SK-N-SH treated with all-trans-retinoic acid at 6 μM for 48 hours (cell line): Measurements from ENCODE around the gene PDIK1L.
"Not testable (repeated sequence)": the region's sequence is repeated elsewhere in the genome, so short reads cannot be mapped to it uniquely, and the experiment has no call there.

Experiments used
- ATAC-seq: fragments of 200-7000 bp; cut with Tn5 transposase; 3 replicates; pipeline ENCODE4 v1.9.1; 2020; ENCODE audit warnings: mild to moderate bottlenecking, moderate library complexity
- BACH2 ChIP-seq: fragments of 250-450 bp; sonication (Bioruptor Pico); IDR thresholded peaks from 2 replicates; pipeline ENCODE4 v1.9.0; 2021; ENCODE audit warnings: mild to moderate bottlenecking, borderline replicate concordance
- CSDC2 ChIP-seq: fragments of 250-450 bp; sonication (Bioruptor Pico); IDR thresholded peaks from 2 replicates; pipeline ENCODE4 v1.5.0; 2020; ENCODE audit warnings: mild to moderate bottlenecking, moderate library complexity
- CSRNP3 ChIP-seq: fragments of 250-450 bp; sonication (Bioruptor Pico); IDR thresholded peaks from 2 replicates; pipeline ENCODE4 v1.5.1; 2021; ENCODE audit warnings: mild to moderate bottlenecking, moderate library complexity
- ESRRG ChIP-seq: fragments of 250-450 bp; sonication (Bioruptor Pico); IDR thresholded peaks from 2 replicates; pipeline ENCODE4 v1.6.1; 2021; ENCODE audit warnings: mild to moderate bottlenecking
- GLIS3 ChIP-seq: fragments of 250-450 bp; sonication (Bioruptor Pico); IDR thresholded peaks from 2 replicates; pipeline ENCODE4 v1.5.0; 2020; ENCODE audit warnings: mild to moderate bottlenecking, moderate library complexity
- OSR1 ChIP-seq: fragments of 250-450 bp; sonication (Bioruptor Pico); IDR thresholded peaks from 2 replicates; pipeline ENCODE4 v1.8.0; 2022; ENCODE audit warnings: moderate library complexity, mild to moderate bottlenecking, inconsistent platforms
- PPARA ChIP-seq: fragments of 250-450 bp; sonication (Bioruptor Pico); IDR thresholded peaks from 2 replicates; pipeline ENCODE4 v1.5.0; 2020; ENCODE audit warnings: mild to moderate bottlenecking, borderline replicate concordance
- RARB ChIP-seq: fragments of 250-450 bp; sonication (Bioruptor Pico); IDR thresholded peaks from 2 replicates; pipeline ENCODE4 v1.8.0; 2021; ENCODE audit warnings: mild to moderate bottlenecking, moderate library complexity
- SNAI2 ChIP-seq: fragments of 250-450 bp; sonication (Bioruptor Pico); IDR thresholded peaks from 2 replicates; pipeline ENCODE4 v1.5.0; 2020; ENCODE audit warnings: mild to moderate bottlenecking, moderate library complexity
- TOX ChIP-seq: fragments of 250-450 bp; sonication (Bioruptor Pico); IDR thresholded peaks from 2 replicates; pipeline ENCODE4 v1.8.0; 2021; ENCODE audit warnings: mild to moderate bottlenecking, moderate library complexity, borderline replicate concordance
- ZC3H10 ChIP-seq: fragments of 250-450 bp; sonication (Bioruptor Pico); IDR thresholded peaks from 2 replicates; pipeline ENCODE4 v1.5.1; 2021; ENCODE audit warnings: mild to moderate bottlenecking, moderate library complexity
- ZFP3 ChIP-seq: fragments of 250-450 bp; sonication (Bioruptor Pico); IDR thresholded peaks from 2 replicates; pipeline ENCODE4 v1.5.0; 2020; ENCODE audit warnings: mild to moderate bottlenecking, moderate library complexity
- ZFP30 ChIP-seq: fragments of 450-650 bp; formaldehyde crosslinking; IDR thresholded peaks from 2 replicates; pipeline ENCODE4 v1.5.0; 2022; ENCODE audit warnings: mild to moderate bottlenecking, moderate library complexity
- ZNF565 ChIP-seq: fragments of 450-650 bp; formaldehyde crosslinking; conservative IDR thresholded peaks from 2 replicates; pipeline ENCODE4 v1.5.0; 2020; ENCODE audit warnings: low read depth, mild to moderate bottlenecking, moderate library complexity
- ZNF8 ChIP-seq: fragments of 450-650 bp; formaldehyde crosslinking; IDR thresholded peaks from 2 replicates; pipeline ENCODE4 v1.5.0; 2020; ENCODE audit warnings: mild to moderate bottlenecking, moderate library complexity
- TF ChIP-seq, protein P1 (sequence below): fragments of 250-450 bp; sonication (Bioruptor Pico); IDR thresholded peaks from 2 replicates; pipeline ENCODE4 v1.8.0; 2020; ENCODE audit warnings: mild to moderate bottlenecking, moderate library complexity, borderline replicate concordance
- TF ChIP-seq, protein P2 (sequence below): fragments of 250-450 bp; sonication (Bioruptor Pico); IDR thresholded peaks from 2 replicates; pipeline ENCODE4 v1.5.1; 2020; ENCODE audit warnings: low read depth, mild to moderate bottlenecking, moderate library complexity
- TF ChIP-seq, protein P3 (sequence below): fragments of 250-450 bp; sonication (Bioruptor Pico); IDR thresholded peaks from 2 replicates; pipeline ENCODE4 v1.5.0; 2020; ENCODE audit warnings: mild to moderate bottlenecking, moderate library complexity

PDIK1L gene

GRCh38 chr1:26102526-26102925, 9.1 kb upstream of the PDIK1L start:
- no peak for TF ChIP-seq ESRRG (CRISPR knock-in tag)
- no peak for TF ChIP-seq ZC3H10
- no peak for TF ChIP-seq ZNF565 (CRISPR knock-in tag)
- no peak for TF ChIP-seq SNAI2
- no peak for TF ChIP-seq ZFP30 (CRISPR knock-in tag)
- TF ChIP-seq OSR1 (CRISPR knock-in tag), result no peak
- TF ChIP-seq BACH2 (CRISPR knock-in tag), result no peak
- TF ChIP-seq, protein P1, sequence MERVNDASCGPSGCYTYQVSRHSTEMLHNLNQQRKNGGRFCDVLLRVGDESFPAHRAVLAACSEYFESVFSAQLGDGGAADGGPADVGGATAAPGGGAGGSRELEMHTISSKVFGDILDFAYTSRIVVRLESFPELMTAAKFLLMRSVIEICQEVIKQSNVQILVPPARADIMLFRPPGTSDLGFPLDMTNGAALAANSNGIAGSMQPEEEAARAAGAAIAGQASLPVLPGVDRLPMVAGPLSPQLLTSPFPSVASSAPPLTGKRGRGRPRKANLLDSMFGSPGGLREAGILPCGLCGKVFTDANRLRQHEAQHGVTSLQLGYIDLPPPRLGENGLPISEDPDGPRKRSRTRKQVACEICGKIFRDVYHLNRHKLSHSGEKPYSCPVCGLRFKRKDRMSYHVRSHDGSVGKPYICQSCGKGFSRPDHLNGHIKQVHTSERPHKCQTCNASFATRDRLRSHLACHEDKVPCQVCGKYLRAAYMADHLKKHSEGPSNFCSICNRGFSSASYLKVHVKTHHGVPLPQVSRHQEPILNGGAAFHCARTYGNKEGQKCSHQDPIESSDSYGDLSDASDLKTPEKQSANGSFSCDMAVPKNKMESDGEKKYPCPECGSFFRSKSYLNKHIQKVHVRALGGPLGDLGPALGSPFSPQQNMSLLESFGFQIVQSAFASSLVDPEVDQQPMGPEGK (CRISPR knock-in tag), result no peak
- TF ChIP-seq PPARA (CRISPR knock-in tag), result no peak
- TF ChIP-seq, protein P2, sequence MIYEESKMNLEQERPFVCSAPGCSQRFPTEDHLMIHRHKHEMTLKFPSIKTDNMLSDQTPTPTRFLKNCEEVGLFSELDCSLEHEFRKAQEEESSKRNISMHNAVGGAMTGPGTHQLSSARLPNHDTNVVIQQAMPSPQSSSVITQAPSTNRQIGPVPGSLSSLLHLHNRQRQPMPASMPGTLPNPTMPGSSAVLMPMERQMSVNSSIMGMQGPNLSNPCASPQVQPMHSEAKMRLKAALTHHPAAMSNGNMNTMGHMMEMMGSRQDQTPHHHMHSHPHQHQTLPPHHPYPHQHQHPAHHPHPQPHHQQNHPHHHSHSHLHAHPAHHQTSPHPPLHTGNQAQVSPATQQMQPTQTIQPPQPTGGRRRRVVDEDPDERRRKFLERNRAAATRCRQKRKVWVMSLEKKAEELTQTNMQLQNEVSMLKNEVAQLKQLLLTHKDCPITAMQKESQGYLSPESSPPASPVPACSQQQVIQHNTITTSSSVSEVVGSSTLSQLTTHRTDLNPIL (CRISPR knock-in tag), result no peak
- TF ChIP-seq TOX (CRISPR knock-in tag), result no peak
- no peak for TF ChIP-seq ZNF8
- TF ChIP-seq, protein P3, sequence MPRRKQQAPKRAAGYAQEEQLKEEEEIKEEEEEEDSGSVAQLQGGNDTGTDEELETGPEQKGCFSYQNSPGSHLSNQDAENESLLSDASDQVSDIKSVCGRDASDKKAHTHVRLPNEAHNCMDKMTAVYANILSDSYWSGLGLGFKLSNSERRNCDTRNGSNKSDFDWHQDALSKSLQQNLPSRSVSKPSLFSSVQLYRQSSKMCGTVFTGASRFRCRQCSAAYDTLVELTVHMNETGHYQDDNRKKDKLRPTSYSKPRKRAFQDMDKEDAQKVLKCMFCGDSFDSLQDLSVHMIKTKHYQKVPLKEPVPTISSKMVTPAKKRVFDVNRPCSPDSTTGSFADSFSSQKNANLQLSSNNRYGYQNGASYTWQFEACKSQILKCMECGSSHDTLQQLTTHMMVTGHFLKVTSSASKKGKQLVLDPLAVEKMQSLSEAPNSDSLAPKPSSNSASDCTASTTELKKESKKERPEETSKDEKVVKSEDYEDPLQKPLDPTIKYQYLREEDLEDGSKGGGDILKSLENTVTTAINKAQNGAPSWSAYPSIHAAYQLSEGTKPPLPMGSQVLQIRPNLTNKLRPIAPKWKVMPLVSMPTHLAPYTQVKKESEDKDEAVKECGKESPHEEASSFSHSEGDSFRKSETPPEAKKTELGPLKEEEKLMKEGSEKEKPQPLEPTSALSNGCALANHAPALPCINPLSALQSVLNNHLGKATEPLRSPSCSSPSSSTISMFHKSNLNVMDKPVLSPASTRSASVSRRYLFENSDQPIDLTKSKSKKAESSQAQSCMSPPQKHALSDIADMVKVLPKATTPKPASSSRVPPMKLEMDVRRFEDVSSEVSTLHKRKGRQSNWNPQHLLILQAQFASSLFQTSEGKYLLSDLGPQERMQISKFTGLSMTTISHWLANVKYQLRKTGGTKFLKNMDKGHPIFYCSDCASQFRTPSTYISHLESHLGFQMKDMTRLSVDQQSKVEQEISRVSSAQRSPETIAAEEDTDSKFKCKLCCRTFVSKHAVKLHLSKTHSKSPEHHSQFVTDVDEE (CRISPR knock-in tag), result no peak
- TF ChIP-seq ZFP3 (CRISPR knock-in tag), result no peak
- no peak for TF ChIP-seq CSDC2 (CRISPR knock-in tag)
- TF ChIP-seq CSRNP3 (CRISPR knock-in tag), result no peak
- ATAC-seq, result no peak

GRCh38 chr1:26105226-26105548, 6.4 kb upstream of the PDIK1L start:
- ATAC-seq, result not testable (repeated sequence)

- TF ChIP-seq, protein P1 (CRISPR knock-in tag), result no peak
- TF ChIP-seq, all 23 proteins: peak for 0
- ATAC-seq, result no peak
These were observed 2.1 kb upstream of the PDIK1L start for GRCh38 chr1:26109229-26110164.

GRCh38 chr1:26110731-26111529, 694 bp upstream of the PDIK1L start:
- peak; percentile 77 for ATAC-seq
- TF ChIP-seq TOX (CRISPR knock-in tag) (no peak), SNAI2 (no peak), RARB (CRISPR knock-in tag) (no peak), GLIS3 (0 out of 2 replicates have a peak, but pooled peaks have one; percentile 33), OSR1 (CRISPR knock-in tag) (no peak), BACH2 (CRISPR knock-in tag) (no peak), CSDC2 (CRISPR knock-in tag) (no peak)
- TF ChIP-seq, protein P2 (CRISPR knock-in tag), result no peak
- TF ChIP-seq, protein P1 (CRISPR knock-in tag), result no peak
